ENCODE results near the gene CHD6. TPM values are rescaled to one million over a fixed set of nuclear protein-coding genes. Genes with fewer than 3 reads are reported as not detected.

CHD6 gene
- total and polyA plus RNA-seq, 7 experiments from 2014 or later = 46.3 to 132 (median 94.6) TPM

- DNase-seq (no peak), ATAC-seq (no peak)
- H3K27ac ChIP-seq (ENCODE audit: low read depth, low read length) = no peak overlapping the region
- H3K36me3 ChIP-seq (ENCODE audit: control insufficient read depth in 2 of 3, insufficient read depth in 3 of 3, low read length in 3 of 3) = peaks cover 0 to 27% (median 5%) of the 10 kb centered on the region in 3 experiments
- intact Hi-C loops (cut with micrococcal nuclease) = no loop called here
- Mint-ChIP-seq H3K4me1 (peaks cover 18 to 42% (median 34%) of the 10 kb centered on the region in 7 donors), H3K36me3 (peaks cover 17 to 62% (median 49%) of the 10 kb centered on the region in 5 donors), H3K9me3 (peaks cover 0 to 6% (median 0%) of the 10 kb centered on the region in 11 donors), H3K27ac (peak overlapping the region in 1 of 9 donors; percentile 67), H3K4me3 (no peak overlapping the region), H3K27me3 (no peaks in the 10 kb centered on the region)
- no peaks in the 10 kb centered on the region for H3K9me3 ChIP-seq (ENCODE audit: control insufficient read depth in 2 of 3, low read length in 3 of 3)
- H3K4me3 ChIP-seq (ENCODE audit: low read length) = no peak overlapping the region
- POLR2A ChIA-PET = no interaction called here
- peaks cover 0 to 14% of the 10 kb centered on the region in 2 donors for H3K4me1 ChIP-seq (ENCODE audit: control insufficient read depth in 2 of 2, insufficient read depth in 2 of 2, low read length in 2 of 2)
- CTCF ChIA-PET = no interaction called here
- no peaks in the 10 kb centered on the region for H3K27me3 ChIP-seq (ENCODE audit: control insufficient read depth in 2 of 2, insufficient read depth in 2 of 2, low read length in 2 of 2)
Measured at GRCh38 chr20:41475503-41475902, 142.7 kb downstream of the CHD6 start.

DNA sequence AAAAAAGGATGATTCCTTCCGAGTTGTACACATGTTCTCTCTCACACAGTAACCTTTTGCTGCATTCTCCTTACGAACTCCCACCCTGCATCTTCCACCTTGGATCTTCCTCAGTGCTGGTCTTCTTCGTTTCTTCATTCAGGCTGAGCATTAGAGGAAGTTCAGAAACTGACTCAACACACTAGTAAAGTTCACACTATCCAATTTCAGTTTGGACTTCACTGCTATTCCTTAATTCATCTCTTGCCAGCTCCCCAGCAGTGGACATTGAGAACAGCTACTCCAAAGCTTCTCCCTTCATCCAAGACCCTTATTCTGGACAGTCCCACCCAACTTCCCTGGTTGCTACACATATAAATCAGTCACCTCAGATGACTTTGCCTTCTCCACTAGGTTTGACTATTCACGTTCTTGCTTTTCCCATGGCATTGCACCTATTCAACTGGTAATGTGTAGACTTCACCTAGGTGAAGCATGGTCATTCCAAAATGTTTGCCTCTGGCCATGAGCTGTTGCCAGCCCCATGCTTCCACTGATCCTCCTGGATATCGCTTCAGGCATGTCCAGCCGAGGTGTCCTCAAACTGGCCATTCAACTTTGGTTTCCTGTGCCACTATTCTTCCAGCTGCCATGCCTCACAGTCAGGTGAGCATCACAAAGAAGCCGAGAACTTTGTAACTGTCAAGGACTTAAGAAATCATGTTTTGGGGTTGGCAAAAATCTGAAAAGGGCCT lies 147.6 kb downstream of the CHD6 start:
- intact Hi-C loops (cut with micrococcal nuclease) = no loop called here
- ChIA-PET POLR2A (no interaction called here), CTCF (no interaction called here)
- H3K27ac Mint-ChIP-seq = peak overlapping the region in 1 of 9 donors; percentile 10
- ATAC-seq (no peak), DNase-seq (no peak)
- H3K4me1 Mint-ChIP-seq = peaks cover 0 to 11% (median 5%) of the 10 kb centered on the region in 7 donors
- H3K9me3 Mint-ChIP-seq = peaks cover 0 to 3% (median 0%) of the 10 kb centered on the region in 11 donors
- H3K4me3 Mint-ChIP-seq = no peak overlapping the region
- no peaks in the 10 kb centered on the region for H3K27me3 Mint-ChIP-seq
- H3K4me1 ChIP-seq (ENCODE audit: control insufficient read depth in 2 of 2, insufficient read depth in 2 of 2, low read length in 2 of 2) = no peaks in the 10 kb centered on the region
- peaks cover 4 to 65% (median 6%) of the 10 kb centered on the region in 3 experiments for H3K36me3 ChIP-seq (ENCODE audit: control insufficient read depth in 2 of 3, insufficient read depth in 3 of 3, low read length in 3 of 3)
- peaks cover 12 to 81% (median 54%) of the 10 kb centered on the region in 5 donors for H3K36me3 Mint-ChIP-seq
- no peaks in the 10 kb centered on the region for H3K9me3 ChIP-seq (ENCODE audit: control insufficient read depth in 2 of 3, low read length in 3 of 3)
- no peaks in the 10 kb centered on the region for H3K27me3 ChIP-seq (ENCODE audit: control insufficient read depth in 2 of 2, insufficient read depth in 2 of 2, low read length in 2 of 2)
- H3K27ac ChIP-seq (ENCODE audit: low read depth, low read length) = no peak overlapping the region
- H3K4me3 ChIP-seq (ENCODE audit: low read length) = no peak overlapping the region

- H3K9me3 ChIP-seq (ENCODE audit: control insufficient read depth in 2 of 3, low read length in 3 of 3) = no peaks in the 10 kb centered on the region
- no peaks in the 10 kb centered on the region for H3K27me3 Mint-ChIP-seq
- no peak overlapping the region for H3K27ac ChIP-seq (ENCODE audit: low read depth, low read length)
- H3K27me3 ChIP-seq (ENCODE audit: control insufficient read depth in 2 of 2, insufficient read depth in 2 of 2, low read length in 2 of 2) = no peaks in the 10 kb centered on the region
- no peak overlapping the region for H3K4me3 Mint-ChIP-seq
- H3K36me3 ChIP-seq (ENCODE audit: control insufficient read depth in 2 of 3, insufficient read depth in 3 of 3, low read length in 3 of 3) = peaks cover 4 to 69% (median 6%) of the 10 kb centered on the region in 3 experiments
- no peak overlapping the region for H3K4me3 ChIP-seq (ENCODE audit: low read length)
- CTCF ChIA-PET = no interaction called here
- H3K4me1 ChIP-seq (ENCODE audit: control insufficient read depth in 2 of 2, insufficient read depth in 2 of 2, low read length in 2 of 2) = no peaks in the 10 kb centered on the region
- peaks cover 0 to 6% (median 0%) of the 10 kb centered on the region in 11 donors for H3K9me3 Mint-ChIP-seq
- intact Hi-C loops (cut with micrococcal nuclease) = no loop called here
- H3K36me3 Mint-ChIP-seq = peaks cover 17 to 82% (median 55%) of the 10 kb centered on the region in 5 donors
- H3K27ac Mint-ChIP-seq = no peak overlapping the region
- no peak for DNase-seq
- peaks cover 0 to 11% (median 0%) of the 10 kb centered on the region in 7 donors for H3K4me1 Mint-ChIP-seq
- POLR2A ChIA-PET = no interaction called here
- no peak for ATAC-seq
Measured at GRCh38 chr20:41469868-41470267, 148.3 kb downstream of the CHD6 start.

- Mint-ChIP-seq H3K27ac (peak overlapping the region in 1 of 9 donors; percentile 14), H3K4me1 (peaks cover 0 to 8% (median 0%) of the 10 kb centered on the region in 7 donors), H3K27me3 (no peaks in the 10 kb centered on the region), H3K4me3 (no peak overlapping the region), H3K9me3 (peaks cover 0 to 6% (median 0%) of the 10 kb centered on the region in 11 donors), H3K36me3 (peaks cover 14 to 90% (median 63%) of the 10 kb centered on the region in 5 donors)
- Histone ChIP-seq H3K4me3 (ENCODE audit: low read length) (no peak overlapping the region), H3K27me3 (ENCODE audit: control insufficient read depth in 2 of 2, insufficient read depth in 2 of 2, low read length in 2 of 2) (no peaks in the 10 kb centered on the region), H3K27ac (ENCODE audit: low read depth, low read length) (no peak overlapping the region), H3K4me1 (ENCODE audit: control insufficient read depth in 2 of 2, insufficient read depth in 2 of 2, low read length in 2 of 2) (no peaks in the 10 kb centered on the region), H3K36me3 (ENCODE audit: control insufficient read depth in 2 of 3, insufficient read depth in 3 of 3, low read length in 3 of 3) (peaks cover 4 to 74% (median 6%) of the 10 kb centered on the region in 3 experiments), H3K9me3 (ENCODE audit: control insufficient read depth in 2 of 3, low read length in 3 of 3) (no peaks in the 10 kb centered on the region)
- intact Hi-C loops (cut with micrococcal nuclease) = no loop called here
- DNase-seq (no peak), ATAC-seq (no peak)
- CTCF ChIA-PET = no interaction called here
- POLR2A ChIA-PET = no interaction called here
Measured at GRCh38 chr20:41468994-41469600, 149.1 kb downstream of the CHD6 start.

DNA sequence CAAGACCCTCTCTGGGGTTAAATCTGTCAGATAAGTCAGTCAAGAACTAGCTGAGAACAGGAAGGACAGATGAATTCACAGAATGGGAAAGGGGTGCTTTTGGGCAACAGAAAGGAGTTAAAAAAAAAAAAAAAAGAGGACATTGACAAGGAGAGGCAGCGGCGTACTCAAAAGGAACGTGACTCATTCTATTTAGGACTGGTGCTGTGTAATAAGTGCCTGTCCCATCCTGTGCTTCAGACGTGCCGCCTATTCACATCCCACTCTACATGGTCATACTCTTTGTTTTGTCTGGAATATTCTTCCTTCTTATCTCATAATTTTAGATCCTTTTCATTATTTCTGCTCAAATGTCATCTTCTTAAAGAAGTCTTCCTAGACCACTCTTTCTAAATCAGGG lies 150.5 kb downstream of the CHD6 start:
- Histone ChIP-seq H3K36me3 (ENCODE audit: control insufficient read depth in 2 of 3, insufficient read depth in 3 of 3, low read length in 3 of 3) (peaks cover 4 to 65% (median 11%) of the 10 kb centered on the region in 3 experiments), H3K27ac (ENCODE audit: low read depth, low read length) (no peak overlapping the region), H3K4me1 (ENCODE audit: control insufficient read depth in 2 of 2, insufficient read depth in 2 of 2, low read length in 2 of 2) (no peaks in the 10 kb centered on the region), H3K27me3 (ENCODE audit: control insufficient read depth in 2 of 2, insufficient read depth in 2 of 2, low read length in 2 of 2) (no peaks in the 10 kb centered on the region), H3K9me3 (ENCODE audit: control insufficient read depth in 2 of 3, low read length in 3 of 3) (no peaks in the 10 kb centered on the region), H3K4me3 (ENCODE audit: low read length) (no peak overlapping the region)
- Mint-ChIP-seq H3K27me3 (no peaks in the 10 kb centered on the region), H3K4me3 (no peak overlapping the region), H3K9me3 (peaks cover 0 to 6% (median 0%) of the 10 kb centered on the region in 11 donors), H3K36me3 (peaks cover 13 to 89% (median 68%) of the 10 kb centered on the region in 5 donors), H3K4me1 (peaks cover 0 to 4% (median 0%) of the 10 kb centered on the region in 7 donors), H3K27ac (peak overlapping the region in 1 of 9 donors; percentile 21)
- CTCF ChIA-PET = no interaction called here
- POLR2A ChIA-PET = no interaction called here
- DNase-seq = no peak
- no peak for ATAC-seq
- intact Hi-C loops (cut with micrococcal nuclease) = no loop called here

GRCh38 chr20:41467220-41467619 lies 151.0 kb downstream of the CHD6 start:
- Histone ChIP-seq H3K4me1 (ENCODE audit: control insufficient read depth in 2 of 2, insufficient read depth in 2 of 2, low read length in 2 of 2) (no peaks in the 10 kb centered on the region), H3K36me3 (ENCODE audit: control insufficient read depth in 2 of 3, insufficient read depth in 3 of 3, low read length in 3 of 3) (peaks cover 4 to 62% (median 11%) of the 10 kb centered on the region in 3 experiments), H3K9me3 (ENCODE audit: control insufficient read depth in 2 of 3, low read length in 3 of 3) (no peaks in the 10 kb centered on the region), H3K27me3 (ENCODE audit: control insufficient read depth in 2 of 2, insufficient read depth in 2 of 2, low read length in 2 of 2) (no peaks in the 10 kb centered on the region), H3K27ac (ENCODE audit: low read depth, low read length) (no peak overlapping the region), H3K4me3 (ENCODE audit: low read length) (no peak overlapping the region)
- Mint-ChIP-seq H3K27me3 (no peaks in the 10 kb centered on the region), H3K9me3 (peaks cover 0 to 6% (median 0%) of the 10 kb centered on the region in 11 donors), H3K36me3 (peaks cover 16 to 89% (median 68%) of the 10 kb centered on the region in 5 donors), H3K4me1 (peaks cover 0 to 6% (median 0%) of the 10 kb centered on the region in 7 donors), H3K27ac (peak overlapping the region in 1 of 9 donors; percentile 65), H3K4me3 (no peak overlapping the region)
- ATAC-seq (no peak), DNase-seq (no peak)
- POLR2A ChIA-PET = no interaction called here
- intact Hi-C loops (cut with micrococcal nuclease) = no loop called here
- CTCF ChIA-PET = no interaction called here

Data from naive thymus-derived CD4-positive, alpha-beta T cell (primary cell).